ENCODE results near the gene DIO2.

DIO2 gene

GRCh38 chr14:80167793-80168448 is 43.4 kb downstream of the DIO2 start:
- DNase-seq: no peak

- DNase-seq: peak; percentile 37
Observed at GRCh38 chr14:80164991-80165721, 46.1 kb downstream of the DIO2 start.

GRCh38 chr14:80152763-80153162 is 58.5 kb downstream of the DIO2 start:
- no peak for DNase-seq

GRCh38 chr14:80152166-80152565 is 59.1 kb downstream of the DIO2 start:
- DNase-seq: no peak

- no peak for DNase-seq
Observed at GRCh38 chr14:80150301-80150700, 61.0 kb downstream of the DIO2 start.

Data from HCEC 1CT (cell line).